RWPE2 (cell line): ENCODE measurements around the gene SYMPK.
"Not testable (repeated sequence)": the region's sequence is repeated elsewhere in the genome, so short reads cannot be mapped to it uniquely, and the experiment has no call there.

ENCODE experiments used
- ATAC-seq: fragments of 200-7000 bp; cut with Tn5 transposase; 3 replicates; pipeline ENCODE4 v1.9.1; 2021; ENCODE audit warnings: low read depth
- DNase-seq: peaks from one replicate; pipeline ENCODE4 v3.0.0-alpha.2; 2020; ENCODE audit warnings: low spot score
- H3K27ac ChIP-seq: fragments of 450-650 bp; 2 replicates; pipeline ENCODE4 v1.5.1; 2017; ENCODE audit warnings: mild to moderate bottlenecking; ENCODE audit not compliant: poor library complexity, severe bottlenecking
- H3K27me3 ChIP-seq: fragments of 250-450 bp; sonication (Bioruptor Pico); 2 replicates; pipeline ENCODE4 v1.5.1; 2021; ENCODE audit warnings: mild to moderate bottlenecking, moderate library complexity; ENCODE audit not compliant: insufficient read depth, poor library complexity, severe bottlenecking
- H3K36me3 ChIP-seq: fragments of 250-450 bp; sonication (Bioruptor Pico); 2 replicates; pipeline ENCODE4 v1.5.1; 2020; ENCODE audit warnings: low read depth, mild to moderate bottlenecking, moderate library complexity
- H3K4me1 ChIP-seq: fragments of 250-450 bp; sonication (Bioruptor Pico); 2 replicates; pipeline ENCODE4 v1.5.1; 2021; ENCODE audit warnings: mild to moderate bottlenecking, moderate library complexity; ENCODE audit not compliant: insufficient read depth, poor library complexity, severe bottlenecking
- H3K4me3 ChIP-seq: fragments of 250-450 bp; sonication (Bioruptor Pico); 2 replicates; pipeline ENCODE4 v1.5.1; 2021; ENCODE audit warnings: mild to moderate bottlenecking, moderate library complexity; ENCODE audit not compliant: severe bottlenecking
- H3K9me3 ChIP-seq: fragments of 250-450 bp; sonication (Bioruptor Pico); 2 replicates; pipeline ENCODE4 v1.5.1; 2021; ENCODE audit warnings: mild to moderate bottlenecking, moderate library complexity; ENCODE audit not compliant: severe bottlenecking
- TF ChIP-seq, protein P1 (sequence below): fragments of 450-650 bp; IDR thresholded peaks from one replicate; pipeline ENCODE4 v1.5.1; 2017; ENCODE audit warnings: mild to moderate bottlenecking, moderate library complexity; ENCODE audit not compliant: poor library complexity, severe bottlenecking

SYMPK gene

DNA sequence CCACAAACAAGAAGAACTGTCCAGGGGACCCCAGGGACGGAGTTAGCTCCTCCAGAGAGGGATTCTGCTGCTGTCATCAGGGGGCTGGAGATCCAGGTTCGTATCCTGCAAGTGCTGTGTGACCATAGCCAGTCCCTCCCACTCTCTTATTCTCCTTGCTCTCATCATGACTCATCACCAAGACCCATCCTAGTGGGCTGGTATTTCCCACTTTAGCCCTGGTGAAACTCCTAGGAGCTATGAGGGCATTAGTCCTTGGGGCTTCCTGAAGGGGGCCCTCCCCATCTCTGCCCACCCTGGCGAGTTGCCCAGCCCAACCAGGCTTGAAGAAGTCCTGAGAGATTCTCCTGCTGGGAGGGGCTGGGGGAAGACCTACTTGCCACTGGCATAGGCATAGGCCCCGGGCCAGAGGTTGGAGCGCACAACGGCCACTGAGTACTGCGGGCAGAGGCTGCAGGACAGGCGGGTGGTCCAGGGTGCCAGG is 62.8 kb downstream of the SYMPK start:
- Histone ChIP-seq H3K27ac (no peak overlapping the region), H3K4me1 (no peaks in the 10 kb centered on the region), H3K27me3 (no peaks in the 10 kb centered on the region), H3K36me3 (no peaks in the 10 kb centered on the region), H3K4me3 (no peak overlapping the region), H3K9me3 (no peaks in the 10 kb centered on the region)
- TF ChIP-seq, protein P1, sequence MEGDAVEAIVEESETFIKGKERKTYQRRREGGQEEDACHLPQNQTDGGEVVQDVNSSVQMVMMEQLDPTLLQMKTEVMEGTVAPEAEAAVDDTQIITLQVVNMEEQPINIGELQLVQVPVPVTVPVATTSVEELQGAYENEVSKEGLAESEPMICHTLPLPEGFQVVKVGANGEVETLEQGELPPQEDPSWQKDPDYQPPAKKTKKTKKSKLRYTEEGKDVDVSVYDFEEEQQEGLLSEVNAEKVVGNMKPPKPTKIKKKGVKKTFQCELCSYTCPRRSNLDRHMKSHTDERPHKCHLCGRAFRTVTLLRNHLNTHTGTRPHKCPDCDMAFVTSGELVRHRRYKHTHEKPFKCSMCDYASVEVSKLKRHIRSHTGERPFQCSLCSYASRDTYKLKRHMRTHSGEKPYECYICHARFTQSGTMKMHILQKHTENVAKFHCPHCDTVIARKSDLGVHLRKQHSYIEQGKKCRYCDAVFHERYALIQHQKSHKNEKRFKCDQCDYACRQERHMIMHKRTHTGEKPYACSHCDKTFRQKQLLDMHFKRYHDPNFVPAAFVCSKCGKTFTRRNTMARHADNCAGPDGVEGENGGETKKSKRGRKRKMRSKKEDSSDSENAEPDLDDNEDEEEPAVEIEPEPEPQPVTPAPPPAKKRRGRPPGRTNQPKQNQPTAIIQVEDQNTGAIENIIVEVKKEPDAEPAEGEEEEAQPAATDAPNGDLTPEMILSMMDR, result no peak
- ATAC-seq, result peak; percentile 56; the same call in 1 of the 3 replicates
- DNase-seq, result no peak

GRCh38 chr19:45799541-45799940 is 63.4 kb downstream of the SYMPK start:
- H3K27me3 ChIP-seq, H3K4me3 ChIP-seq, ATAC-seq, H3K27ac ChIP-seq, H3K9me3 ChIP-seq, DNase-seq, H3K36me3 ChIP-seq, H3K4me1 ChIP-seq: not testable (repeated sequence)

DNA sequence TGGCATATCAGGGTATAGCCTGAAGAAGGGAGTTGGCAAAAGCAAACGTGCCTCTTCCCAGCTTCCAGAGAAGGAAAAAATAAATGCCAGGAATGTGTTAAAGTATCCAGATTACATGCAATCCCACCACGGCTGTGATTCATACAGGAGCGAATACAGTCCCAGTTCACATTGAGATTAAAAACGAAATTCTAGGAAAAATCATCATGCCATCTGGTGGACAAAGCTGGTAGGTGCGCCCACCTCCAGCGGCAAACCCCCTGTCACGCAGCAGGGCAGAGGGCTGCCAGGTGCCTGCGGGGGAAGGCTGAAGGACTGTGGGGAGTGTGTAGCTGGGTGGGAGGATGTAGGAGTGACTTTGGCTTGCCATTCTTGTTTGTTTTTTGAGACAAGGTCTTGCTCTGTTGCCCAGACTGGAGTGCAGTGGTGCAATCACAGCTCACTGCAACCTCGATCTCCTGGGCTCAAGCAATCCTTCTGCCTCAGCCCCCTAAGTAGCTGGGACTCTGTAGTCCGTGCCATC is 63.9 kb downstream of the SYMPK start:
- peak; percentile 76 for ATAC-seq
- TF ChIP-seq, protein P1, result peak; percentile 80
- H3K27ac ChIP-seq, result no peak overlapping the region
- no peaks in the 10 kb centered on the region for H3K4me1 ChIP-seq
- no peaks in the 10 kb centered on the region for H3K36me3 ChIP-seq
- no peak overlapping the region for H3K4me3 ChIP-seq
- no peaks in the 10 kb centered on the region for H3K9me3 ChIP-seq
- H3K27me3 ChIP-seq, result no peaks in the 10 kb centered on the region
- DNase-seq, result no peak

GRCh38 chr19:45794627-45795026 is 68.3 kb downstream of the SYMPK start:
- no peak overlapping the region for H3K27ac ChIP-seq
- peaks cover 3% of the 10 kb centered on the region for H3K4me1 ChIP-seq
- DNase-seq (no peak), ATAC-seq (no peak)
- H3K9me3 ChIP-seq, result no peaks in the 10 kb centered on the region
- H3K4me3 ChIP-seq, result no peak overlapping the region
- TF ChIP-seq, protein P1, result no peak
- H3K27me3 ChIP-seq, result no peaks in the 10 kb centered on the region
- peaks cover 12% of the 10 kb centered on the region for H3K36me3 ChIP-seq

- Histone ChIP-seq H3K4me3 (no peak overlapping the region), H3K27ac (no peak overlapping the region), H3K4me1 (peaks cover 3% of the 10 kb centered on the region), H3K36me3 (peaks cover 20% of the 10 kb centered on the region), H3K27me3 (no peaks in the 10 kb centered on the region), H3K9me3 (no peaks in the 10 kb centered on the region)
- no peak for ATAC-seq
- TF ChIP-seq, protein P1, result no peak
- DNase-seq, result no peak
These were observed 69.1 kb downstream of the SYMPK start for GRCh38 chr19:45793876-45794275.
